HCT116 (cell line): ENCODE measurements around the gene FAM13A.

Experiments
- CTCF ChIP-seq, 3 experiments: fragments of 200-600 bp in 1 of 3; sonication (generic) in 1 of 3; IDR thresholded peaks in 2 of 3; conservative IDR thresholded peaks in 1 of 3; 2 replicates each; pipeline ENCODE4 v1.5.1; 2012 to 2017; ENCODE audit warnings: low read depth in 2 of 3, low read length in 2 of 3, antibody characterized with exemption in 1 of 3, borderline replicate concordance in 1 of 3, control low read depth in 1 of 3, mild to moderate bottlenecking in 1 of 3, mixed read lengths in 1 of 3, mixed run types in 1 of 3, moderate library complexity in 1 of 3; ENCODE audit not compliant: insufficient read depth in 1 of 3
- EZH2 ChIP-seq: fragments of 200-600 bp; sonication (generic); IDR thresholded peaks from 2 replicates; pipeline ENCODE4 v1.6.1; 2017; ENCODE audit warnings: antibody characterized with exemption, mixed run types
- EZH2phosphoT487 ChIP-seq: fragments of 200-600 bp; IDR thresholded peaks from 2 replicates; pipeline ENCODE4 v1.6.1; 2018; ENCODE audit warnings: antibody characterized with exemption, borderline replicate concordance
- MAX ChIP-seq: IDR thresholded peaks from 2 replicates; pipeline ENCODE4 v1.6.1; 2012
- POLR2A ChIP-seq: IDR thresholded peaks from 2 replicates; pipeline ENCODE4 v1.7.0; 2011; ENCODE audit warnings: borderline replicate concordance; ENCODE audit not compliant: insufficient read depth, insufficient read length; ENCODE audit errors: extremely low read depth
- POLR2AphosphoS5 ChIP-seq: IDR thresholded peaks from 2 replicates; pipeline ENCODE4 v1.6.1; 2011; ENCODE audit warnings: mild to moderate bottlenecking, low read depth, low read length, moderate library complexity
- RAD21 ChIP-seq: IDR thresholded peaks from 2 replicates; pipeline ENCODE4 v1.6.1; 2012; ENCODE audit warnings: low read depth, mild to moderate bottlenecking
- REST ChIP-seq: IDR thresholded peaks from 2 replicates; pipeline ENCODE4 v1.6.1; 2012; ENCODE audit warnings: low read depth
- TCF7L2 ChIP-seq: IDR thresholded peaks from 2 replicates; pipeline ENCODE4 v1.7.0; 2011; ENCODE audit warnings: borderline replicate concordance, inconsistent platforms; ENCODE audit not compliant: insufficient read depth, insufficient read length; ENCODE audit errors: extremely low read depth

- TF ChIP-seq POLR2A (no peak), REST (no peak), POLR2AphosphoS5 (no peak), CTCF (IDR thresholded peaks at IDR 0.05 in 2 of 3, conservative IDR thresholded peaks at IDR 0.05 in 1 of 3; ENCODE audit: borderline replicate concordance in 1 of 3, insufficient read depth in 1 of 3, low read depth in 2 of 3, low read length in 2 of 3) (no peak), MAX (no peak), EZH2 (no peak), RAD21 (no peak), TCF7L2 (no peak), EZH2phosphoT487 (no peak)
Observed at GRCh38 chr4:88799900-88800299, 257.1 kb downstream of the FAM13A start.
